Measurements from ENCODE around the gene SERPINE1. TPM values are rescaled to one million over a fixed set of nuclear protein-coding genes. Genes with fewer than 3 reads are reported as not detected.

Gene SERPINE1
- total RNA-seq, 1 donor from 2014 or later: 0.27 TPM

DNA sequence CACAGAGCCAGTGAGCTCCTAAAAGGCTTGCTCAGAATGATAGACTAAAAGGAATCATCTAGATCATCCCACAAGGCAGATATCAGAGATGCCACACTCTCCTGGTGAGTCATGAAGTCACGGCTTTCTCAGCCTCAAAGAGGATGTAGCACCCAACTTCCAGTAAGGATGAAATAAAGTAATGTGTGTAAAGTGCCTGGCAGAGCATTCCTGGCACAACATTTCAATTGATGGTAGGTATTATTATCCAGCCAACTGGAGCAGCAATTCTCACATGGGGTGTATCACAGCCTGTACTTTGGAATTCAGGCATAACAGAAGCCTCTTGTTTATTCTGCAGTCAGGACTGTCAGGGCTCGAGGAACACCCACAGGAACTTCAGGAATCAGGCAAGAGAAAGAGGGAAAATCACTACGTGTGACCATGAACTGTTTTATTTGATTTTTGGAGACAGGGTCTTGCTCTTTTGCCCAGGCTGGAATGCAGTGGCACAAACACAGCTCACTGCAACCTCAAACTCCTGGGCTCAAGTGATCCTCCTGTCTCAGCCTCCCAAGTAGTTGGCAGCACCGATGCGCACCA is 58.4 kb downstream of the SERPINE1 start:
- intact Hi-C loops (cut with micrococcal nuclease): no loop called here

GRCh38 chr7:101186194-101186593 is 59.3 kb downstream of the SERPINE1 start:
- intact Hi-C loops (cut with micrococcal nuclease): no loop called here

DNA sequence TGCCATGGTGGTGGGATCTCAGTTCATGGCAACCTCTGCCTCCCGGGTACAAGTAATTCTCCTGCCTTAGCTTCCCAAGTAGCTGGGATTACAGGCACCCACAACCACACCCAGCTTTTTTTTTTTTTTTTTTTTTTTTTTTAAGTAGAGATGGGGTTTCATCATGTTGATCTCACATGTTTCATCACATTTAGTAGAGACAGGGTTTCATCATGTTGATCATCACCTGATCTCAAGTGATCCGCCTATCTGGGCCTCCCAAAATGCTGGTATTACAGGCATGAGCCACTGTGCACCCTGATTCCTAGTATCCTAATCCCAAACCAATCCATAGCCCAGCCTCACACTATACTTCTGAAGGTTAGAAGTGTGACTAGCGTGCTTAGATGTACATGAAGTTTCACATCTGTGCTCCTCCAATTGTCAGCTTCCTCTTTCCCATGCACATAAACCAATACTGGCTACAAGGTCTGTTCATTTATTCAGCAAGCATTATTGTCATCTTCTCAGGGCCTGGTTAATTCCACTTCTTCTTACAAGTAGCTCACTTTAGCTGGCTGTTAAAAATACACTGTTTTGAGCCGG is 60.0 kb downstream of the SERPINE1 start:
- intact Hi-C loops (cut with micrococcal nuclease): no loop called here

Other genes with a start within 250 kb of the SERPINE1 start
- gene UFSP1, start 237.4 kb upstream of the SERPINE1 start, total RNA-seq: 2.9 and 3.5 TPM in 2 replicates
- 0.23 TPM in 1 of 2 replicates, not detected in the other for gene ACHE, start 231.2 kb upstream of the SERPINE1 start, total RNA-seq
- gene MUC3A, start 177.6 kb upstream of the SERPINE1 start, total RNA-seq: not detected in 2 replicates
- 0.48 TPM in 2 replicates for gene MUC12, start 157.5 kb upstream of the SERPINE1 start, total RNA-seq
- gene MUC17, start 107.0 kb upstream of the SERPINE1 start, total RNA-seq: not detected in 2 replicates
- gene TRIM56, start 41.6 kb upstream of the SERPINE1 start, total RNA-seq: 60.0 and 61.6 TPM in 2 replicates
- gene AP1S1, start 27.4 kb downstream of the SERPINE1 start, total RNA-seq: 37.3 and 41.7 TPM in 2 replicates
- 0.23 and 0.34 TPM in 2 replicates for gene VGF, start 38.5 kb downstream of the SERPINE1 start, total RNA-seq
- not detected in 2 replicates for gene NAT16, start 53.2 kb downstream of the SERPINE1 start, total RNA-seq
- gene MOGAT3, start 73.9 kb downstream of the SERPINE1 start, total RNA-seq: not detected in 2 replicates
- gene PLOD3, start 90.5 kb downstream of the SERPINE1 start, total RNA-seq: 72.4 and 78.6 TPM in 2 replicates
- gene ZNHIT1, start 91.1 kb downstream of the SERPINE1 start, total RNA-seq: 60.3 and 66.8 TPM in 2 replicates
- gene CLDN15, start 110.7 kb downstream of the SERPINE1 start, total RNA-seq: 21.8 and 23.1 TPM in 2 replicates
- gene FIS1, start 118.0 kb downstream of the SERPINE1 start, total RNA-seq: 112 and 113 TPM in 2 replicates
- gene IFT22, start 194.7 kb downstream of the SERPINE1 start, total RNA-seq: 7.1 and 7.6 TPM in 2 replicates
- not detected in 2 replicates for gene COL26A1, start 235.8 kb downstream of the SERPINE1 start, total RNA-seq

Measured in T-helper 2 cell treated with Interferon-gamma antibody and Interleukin-4, amounts not matched to agents 100 ng/mL and 5 ng/mL, for 36 hours (primary cell).